ENCODE measurements around the gene PCDHGA3. TPM values are rescaled to one million over a fixed set of nuclear protein-coding genes. Genes with fewer than 3 reads are reported as not detected.

Gene PCDHGA3
- total RNA-seq: 2.0 and 2.9 TPM in 2 replicates

GRCh38 chr5:141343242-141343952 lies at the start of gene PCDHGA3:
Gene PCDHGA3, plus strand, starts transcription at chr5:141343829. Its CDS starts 205 bp downstream, at chr5:141344034.

GRCh38 chr5:141303756-141304155 lies 39.9 kb upstream of the PCDHGA3 start, which contains the start of gene SLC25A2:
Gene SLC25A2, minus strand, starts transcription at chr5:141304049. Its CDS starts 184 bp downstream, at chr5:141303865.

GRCh38 chr5:141320225-141321169 lies 23.1 kb upstream of the PCDHGA3 start, which contains the start of gene TAF7:
Gene TAF7, minus strand, starts transcription at chr5:141320784. Its CDS starts 740 bp downstream, at chr5:141320044.

GRCh38 chr5:141330299-141331080 lies 13.1 kb upstream of the PCDHGA3 start, which contains the start of gene PCDHGA1:
Gene PCDHGA1, plus strand, starts transcription at chr5:141330514.

GRCh38 chr5:141338538-141339306 lies 4.9 kb upstream of the PCDHGA3 start, which contains the start of gene PCDHGA2:
Gene PCDHGA2, plus strand, starts transcription at chr5:141338760.

DNA sequence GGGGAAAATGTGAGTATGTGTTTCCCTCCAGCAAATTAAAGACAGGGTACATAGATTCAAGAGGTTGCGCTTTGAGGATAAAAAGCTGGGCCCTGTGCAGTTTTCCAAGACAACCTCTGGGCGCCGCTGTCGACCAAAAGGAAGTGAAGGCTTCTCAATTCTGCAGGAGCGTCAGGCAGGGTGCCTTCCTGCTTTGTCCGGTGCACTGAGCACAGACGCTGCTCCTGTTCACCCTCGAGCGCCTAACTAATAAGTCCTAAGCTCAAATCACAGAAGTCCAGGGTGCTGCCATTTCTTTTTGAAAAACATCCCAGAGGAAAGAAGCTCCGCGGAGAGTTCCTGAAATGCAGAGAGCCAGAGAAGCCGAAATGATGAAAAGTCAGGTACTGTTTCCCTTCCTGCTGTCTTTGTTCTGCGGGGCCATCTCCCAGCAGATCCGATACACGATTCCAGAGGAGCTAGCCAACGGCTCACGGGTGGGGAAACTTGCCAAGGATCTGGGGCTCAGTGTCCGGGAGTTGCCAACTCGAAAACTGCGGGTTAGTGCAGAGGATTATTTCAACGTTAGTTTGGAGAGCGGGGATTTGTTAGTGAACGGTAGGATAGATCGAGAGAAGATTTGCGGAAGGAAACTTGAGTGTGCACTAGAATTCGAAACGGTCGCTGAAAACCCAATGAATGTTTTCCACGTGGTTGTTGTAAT lies 6.4 kb downstream of the PCDHGA3 start, which contains the start of gene PCDHGB1:
Gene PCDHGB1, plus strand, starts transcription at position 183 of the 703 bp plus-strand sequence. Its CDS starts 162 bp downstream, at position 345.

DNA sequence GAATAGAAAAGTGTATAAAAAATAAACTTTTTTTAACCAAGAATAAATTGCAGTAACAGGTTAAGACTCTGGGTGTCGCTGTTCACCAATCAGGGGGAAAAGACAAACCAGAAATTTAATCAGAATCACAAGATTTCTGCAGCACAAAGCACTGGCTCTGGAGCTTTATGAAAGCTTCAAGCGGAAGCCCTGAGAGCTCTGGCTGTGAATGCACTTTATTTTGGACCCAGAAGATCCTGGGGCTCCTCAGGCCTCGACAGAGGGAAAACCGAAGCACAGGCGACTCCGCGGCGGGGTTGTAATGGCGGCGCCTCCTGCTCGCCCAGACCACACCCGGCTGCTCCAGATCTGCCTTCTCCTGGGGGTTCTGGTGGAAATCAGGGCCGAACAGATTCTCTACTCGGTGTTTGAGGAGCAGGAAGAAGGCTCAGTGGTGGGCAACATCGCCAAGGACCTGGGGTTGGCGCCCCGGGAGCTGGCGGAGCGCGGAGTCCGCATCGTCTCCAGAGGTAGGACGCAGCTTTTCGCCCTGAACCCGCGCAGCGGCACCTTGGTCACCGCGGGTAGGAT lies 11.4 kb downstream of the PCDHGA3 start, which contains the start of gene PCDHGA4:
Gene PCDHGA4, plus strand, starts transcription at position 122 of the 570 bp plus-strand sequence. Its CDS starts 87 bp downstream, at position 209.

DNA sequence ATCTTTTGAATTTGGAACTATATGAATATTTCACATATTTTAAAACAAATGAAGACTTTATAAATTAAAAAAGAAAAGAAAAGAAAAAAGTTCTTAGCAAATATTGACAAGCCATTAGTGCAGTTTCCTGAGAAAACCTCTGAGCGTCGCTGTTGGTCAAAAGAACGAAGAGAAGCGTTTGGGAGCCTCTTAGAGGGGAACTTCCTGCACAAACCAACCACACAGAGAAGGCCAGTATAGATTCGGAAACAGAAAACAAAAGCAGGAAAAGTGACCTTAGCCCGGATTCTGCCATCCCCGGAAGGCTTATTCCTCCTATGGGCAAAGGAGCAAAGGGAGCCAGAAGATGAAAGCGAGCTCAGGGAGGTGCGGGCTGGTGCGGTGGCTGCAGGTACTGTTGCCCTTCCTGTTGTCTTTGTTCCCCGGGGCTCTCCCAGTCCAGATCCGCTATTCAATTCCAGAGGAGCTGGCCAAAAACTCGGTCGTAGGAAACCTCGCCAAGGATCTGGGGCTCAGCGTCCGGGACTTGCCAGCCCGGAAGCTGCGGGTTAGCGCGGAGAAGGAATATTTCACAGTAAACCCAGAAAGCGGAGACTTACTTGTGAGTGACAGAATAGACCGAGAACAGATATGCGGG lies 16.3 kb downstream of the PCDHGA3 start, which contains the start of gene PCDHGB2:
Gene PCDHGB2, plus strand, starts transcription at position 205 of the 637 bp plus-strand sequence. Its CDS starts 142 bp downstream, at position 347.

DNA sequence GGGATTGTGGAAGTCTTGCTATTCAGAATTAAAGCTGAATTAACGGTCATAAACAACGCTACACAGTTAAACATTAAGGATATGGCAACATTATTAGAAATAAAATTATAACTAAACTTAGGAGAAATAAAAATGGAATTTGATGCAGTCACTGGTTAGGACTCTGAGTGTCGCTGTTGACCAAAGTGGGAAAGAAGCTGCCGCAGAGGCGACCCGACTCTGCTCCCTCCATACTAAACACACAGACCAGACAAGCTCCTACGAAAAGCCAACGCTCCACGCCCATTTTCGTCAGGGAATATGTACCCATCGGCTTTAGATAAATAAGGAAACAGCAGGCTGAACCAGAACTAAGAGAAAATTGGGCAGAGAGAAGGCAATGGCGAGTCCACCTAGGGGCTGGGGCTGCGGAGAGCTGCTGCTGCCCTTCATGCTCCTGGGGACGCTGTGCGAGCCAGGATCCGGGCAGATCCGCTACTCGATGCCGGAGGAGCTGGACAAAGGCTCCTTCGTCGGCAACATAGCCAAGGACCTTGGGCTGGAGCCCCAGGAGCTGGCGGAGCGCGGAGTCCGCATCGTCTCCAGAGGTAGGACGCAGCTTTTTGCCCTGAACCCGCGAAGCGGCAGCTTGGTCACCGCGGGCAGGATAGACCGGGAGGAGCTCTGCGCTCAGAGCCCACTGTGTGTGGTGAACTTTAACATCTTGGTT lies 20.5 kb downstream of the PCDHGA3 start, which contains the start of gene PCDHGA5:
Gene PCDHGA5, plus strand, starts transcription at position 211 of the 709 bp plus-strand sequence. Its CDS starts 169 bp downstream, at position 380.

DNA sequence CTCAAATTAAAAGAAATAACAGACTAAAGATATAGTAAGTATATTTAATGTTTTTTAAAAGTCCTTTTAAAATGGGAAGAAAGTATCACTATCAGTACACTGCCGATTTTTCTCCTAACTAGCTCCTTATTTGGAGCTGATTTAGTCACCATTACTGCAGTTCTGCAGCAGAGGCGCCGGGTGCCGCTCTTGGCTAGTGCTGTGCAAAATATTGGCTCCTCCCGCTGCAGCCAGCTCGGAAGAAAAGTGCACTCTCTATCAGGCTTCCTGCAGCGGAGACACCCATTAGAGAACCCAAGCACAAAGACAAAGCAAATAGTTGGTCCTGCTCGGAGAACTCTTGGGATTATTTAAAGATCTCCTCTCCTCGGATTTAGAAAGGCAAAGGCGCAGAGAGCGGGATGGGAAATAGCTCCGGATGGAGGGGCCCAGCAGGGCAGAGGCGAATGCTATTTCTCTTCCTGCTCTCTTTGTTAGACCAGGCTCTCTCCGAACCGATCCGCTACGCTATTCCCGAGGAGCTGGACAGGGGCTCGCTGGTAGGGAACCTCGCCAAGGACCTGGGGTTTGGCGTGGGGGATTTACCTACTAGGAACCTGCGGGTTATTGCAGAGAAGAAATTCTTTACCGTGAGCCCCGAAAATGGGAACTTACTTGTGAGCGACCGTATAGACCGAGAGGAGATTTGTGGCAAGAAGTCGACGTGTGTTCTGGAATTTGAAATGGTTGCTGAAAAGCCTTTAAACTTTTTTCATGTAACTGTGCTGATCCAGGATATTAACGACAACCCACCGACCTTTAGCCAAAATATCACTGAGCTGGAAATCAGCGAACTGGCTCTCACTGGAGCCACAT lies 26.6 kb downstream of the PCDHGA3 start, which contains the start of gene PCDHGB3:
Gene PCDHGB3, plus strand, starts transcription at position 249 of the 855 bp plus-strand sequence. Its CDS starts 153 bp downstream, at position 402.

GRCh38 chr5:141373673-141374317 lies 30.2 kb downstream of the PCDHGA3 start, which contains the start of gene PCDHGA6:
Gene PCDHGA6, plus strand, starts transcription at chr5:141373891. Its CDS starts 193 bp downstream, at chr5:141374084.

DNA sequence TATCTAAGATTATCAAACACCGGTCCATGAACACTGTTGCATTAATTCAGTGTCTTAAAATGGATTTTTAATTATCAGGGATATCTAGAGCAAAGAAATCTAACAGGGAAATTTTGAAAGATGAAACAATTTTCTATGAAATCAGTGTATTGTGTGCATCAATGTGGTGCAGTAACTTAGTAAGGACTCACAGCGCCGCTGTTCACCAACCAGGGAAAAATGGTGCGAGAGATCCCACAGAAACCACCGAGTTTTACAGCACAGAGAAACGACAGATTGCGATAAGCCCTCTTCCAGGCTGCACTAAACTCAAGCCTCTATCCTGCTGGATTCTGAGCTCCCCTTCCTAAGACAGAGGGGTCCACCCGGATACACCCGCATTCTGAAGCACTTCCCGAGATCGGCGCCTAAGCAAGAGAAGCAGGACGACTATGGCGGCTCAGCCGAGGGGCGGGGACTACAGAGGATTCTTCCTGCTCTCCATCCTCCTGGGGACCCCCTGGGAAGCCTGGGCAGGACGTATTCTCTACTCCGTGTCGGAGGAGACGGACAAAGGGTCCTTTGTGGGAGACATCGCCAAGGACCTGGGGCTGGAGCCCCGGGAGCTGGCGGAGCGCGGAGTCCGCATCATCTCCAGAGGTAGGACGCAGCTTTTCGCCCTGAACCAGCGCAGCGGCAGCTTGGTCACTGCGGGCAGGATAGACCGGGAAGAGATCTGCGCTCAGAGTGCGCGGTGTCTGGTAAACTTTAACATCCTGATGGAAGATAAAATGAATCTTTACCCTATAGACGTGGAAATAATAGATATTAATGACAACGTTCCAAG lies 39.1 kb downstream of the PCDHGA3 start, which contains the start of gene PCDHGA7:
Gene PCDHGA7, plus strand, starts transcription at position 274 of the 826 bp plus-strand sequence. Its CDS starts 158 bp downstream, at position 432.

GRCh38 chr5:141387557-141388311 lies 44.1 kb downstream of the PCDHGA3 start, which contains the start of gene PCDHGB4:
Gene PCDHGB4, plus strand, starts transcription at chr5:141387698. Its CDS starts 187 bp downstream, at chr5:141387885.

DNA sequence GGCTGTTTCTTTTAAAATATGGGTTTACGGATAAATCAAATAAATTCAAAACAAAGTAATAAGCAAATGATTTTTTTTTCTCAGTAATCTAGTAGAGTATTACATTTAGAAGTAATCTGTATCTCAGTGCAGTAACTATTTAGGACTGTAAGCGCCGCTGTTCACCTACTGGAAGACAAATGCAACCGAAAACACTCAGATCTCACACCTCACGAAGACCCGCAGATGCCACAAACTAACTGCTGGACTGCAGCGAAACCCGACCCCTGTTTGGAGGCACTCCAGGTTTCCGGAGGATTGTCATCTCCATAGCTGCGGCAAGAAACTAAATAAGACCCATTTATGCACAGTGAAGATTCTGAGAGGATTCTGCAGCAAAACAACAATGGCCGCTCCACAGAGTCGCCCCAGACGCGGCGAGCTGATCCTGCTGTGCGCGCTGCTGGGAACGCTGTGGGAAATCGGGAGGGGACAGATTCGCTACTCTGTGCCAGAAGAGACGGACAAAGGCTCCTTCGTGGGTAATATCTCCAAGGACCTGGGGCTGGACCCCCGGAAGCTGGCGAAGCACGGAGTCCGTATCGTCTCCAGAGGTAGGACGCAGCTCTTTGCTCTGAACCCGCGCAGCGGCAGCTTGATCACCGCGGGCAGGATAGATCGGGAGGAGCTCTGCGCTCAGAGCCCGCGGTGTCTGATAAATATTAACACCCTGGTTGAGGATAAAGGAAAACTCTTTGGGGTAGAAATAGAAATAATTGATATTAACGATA lies 49.0 kb downstream of the PCDHGA3 start, which contains the start of gene PCDHGA8:
Gene PCDHGA8, plus strand, starts transcription at position 205 of the 770 bp plus-strand sequence. Its CDS starts 181 bp downstream, at position 386.

Data from cardiac atrium fibroblast (primary cell).